Measurements from ENCODE around the gene ERICH3. TPM values are rescaled to one million over a fixed set of nuclear protein-coding genes. Genes with fewer than 3 reads are reported as not detected.

Gene ERICH3
- total RNA-seq, 1 donor from 2014 or later: not detected

GRCh38 chr1:74697832-74698231, 24.2 kb upstream of the ERICH3 start:
- H3K36me3 Mint-ChIP-seq (ENCODE audit: low read depth): no peaks in the 10 kb centered on the region
- H3K9me3 Mint-ChIP-seq (ENCODE audit: low read depth): no peaks in the 10 kb centered on the region
- no peak for DNase-seq (ENCODE audit: low spot score)
- H3K4me1 Mint-ChIP-seq (ENCODE audit: low read depth): no peaks in the 10 kb centered on the region
- H3K4me3 Mint-ChIP-seq (ENCODE audit: unreplicated experiment): no peak overlapping the region
- no peak for TF ChIP-seq CTCF (IDR thresholded peaks at IDR 0.05)
- peaks cover 5% of the 10 kb centered on the region for H3K27me3 Mint-ChIP-seq (ENCODE audit: low read depth)
- no peak overlapping the region for H3K27ac Mint-ChIP-seq (ENCODE audit: unreplicated experiment)

- TF ChIP-seq CTCF (IDR thresholded peaks at IDR 0.05): no peak
- H3K36me3 Mint-ChIP-seq (ENCODE audit: low read depth): no peaks in the 10 kb centered on the region
- no peak overlapping the region for H3K27ac Mint-ChIP-seq (ENCODE audit: unreplicated experiment)
- no peaks in the 10 kb centered on the region for H3K4me1 Mint-ChIP-seq (ENCODE audit: low read depth)
- peaks cover 16% of the 10 kb centered on the region for H3K27me3 Mint-ChIP-seq (ENCODE audit: low read depth)
- DNase-seq (ENCODE audit: low spot score): no peak
- no peaks in the 10 kb centered on the region for H3K9me3 Mint-ChIP-seq (ENCODE audit: low read depth)
- no peak overlapping the region for H3K4me3 Mint-ChIP-seq (ENCODE audit: unreplicated experiment)
Measured at GRCh38 chr1:74693473-74693872, 19.9 kb upstream of the ERICH3 start.

GRCh38 chr1:74690909-74691308, 17.3 kb upstream of the ERICH3 start:
- no peak for DNase-seq (ENCODE audit: low spot score)
- no peak for TF ChIP-seq CTCF (IDR thresholded peaks at IDR 0.05)
- Mint-ChIP-seq H3K4me3 (ENCODE audit: unreplicated experiment) (no peak overlapping the region), H3K27ac (ENCODE audit: unreplicated experiment) (no peak overlapping the region), H3K4me1 (ENCODE audit: low read depth) (no peaks in the 10 kb centered on the region), H3K36me3 (ENCODE audit: low read depth) (no peaks in the 10 kb centered on the region), H3K9me3 (ENCODE audit: low read depth) (no peaks in the 10 kb centered on the region), H3K27me3 (ENCODE audit: low read depth) (peaks cover 21% of the 10 kb centered on the region)

- no peak overlapping the region for H3K4me3 Mint-ChIP-seq (ENCODE audit: unreplicated experiment)
- no peak overlapping the region for H3K27ac Mint-ChIP-seq (ENCODE audit: unreplicated experiment)
Measured at GRCh38 chr1:74690364-74690696, 16.7 kb upstream of the ERICH3 start.

GRCh38 chr1:74689621-74690363, 16.2 kb upstream of the ERICH3 start:
- H3K4me1 Mint-ChIP-seq (ENCODE audit: low read depth): no peaks in the 10 kb centered on the region
- peaks cover 19% of the 10 kb centered on the region for H3K27me3 Mint-ChIP-seq (ENCODE audit: low read depth)
- no peaks in the 10 kb centered on the region for H3K36me3 Mint-ChIP-seq (ENCODE audit: low read depth)
- H3K4me3 Mint-ChIP-seq (ENCODE audit: unreplicated experiment): no peak overlapping the region
- TF ChIP-seq CTCF (IDR thresholded peaks at IDR 0.05): peak; percentile 95
- DNase-seq (ENCODE audit: low spot score): no peak
- H3K9me3 Mint-ChIP-seq (ENCODE audit: low read depth): no peaks in the 10 kb centered on the region
- no peak overlapping the region for H3K27ac Mint-ChIP-seq (ENCODE audit: unreplicated experiment)

More at GRCh38 chr1:74690364-74690696, 16.7 kb upstream of the ERICH3 start:
- no peaks in the 10 kb centered on the region for H3K36me3 Mint-ChIP-seq (ENCODE audit: low read depth)
- H3K27me3 Mint-ChIP-seq (ENCODE audit: low read depth): peaks cover 18% of the 10 kb centered on the region
- no peak for TF ChIP-seq CTCF (IDR thresholded peaks at IDR 0.05)
- H3K4me1 Mint-ChIP-seq (ENCODE audit: low read depth): no peaks in the 10 kb centered on the region
- DNase-seq (ENCODE audit: low spot score): no peak
- no peaks in the 10 kb centered on the region for H3K9me3 Mint-ChIP-seq (ENCODE audit: low read depth)

Data from chondrocyte (in vitro differentiated cells).